GM12878 (cell line): ENCODE results near the gene DSTYK. TPM values are rescaled to one million over a fixed set of nuclear protein-coding genes. Genes with fewer than 3 reads are reported as not detected.

Source experiments
- BRCA1 ChIP-seq: IDR thresholded peaks from 2 replicates; pipeline ENCODE4 v1.6.1; 2011; ENCODE audit warnings: low read depth, low read length, improper control_type of control experiment
- CREM ChIP-seq: IDR thresholded peaks from 2 replicates; pipeline ENCODE4 v1.6.1; 2014; ENCODE audit warnings: antibody characterized with exemption, low read depth
- DPF2 ChIP-seq: fragments of 450-650 bp; IDR thresholded peaks from 2 replicates; pipeline ENCODE4 v1.6.1; 2017; ENCODE audit warnings: mild to moderate bottlenecking
- ETV6 ChIP-seq, 2 experiments: fragments of 450-650 bp in 1 of 2; IDR thresholded peaks in 1 of 2; conservative IDR thresholded peaks in 1 of 2; 2 replicates each; pipeline ENCODE4 v1.6.1; 2014; ENCODE audit warnings: antibody characterized with exemption in 1 of 2, borderline replicate concordance in 1 of 2, low read depth in 1 of 2, mild to moderate bottlenecking in 1 of 2, moderate library complexity in 1 of 2
- FOS ChIP-seq: IDR thresholded peaks from 3 replicates; pipeline ENCODE4 v1.6.1; 2011; ENCODE audit warnings: borderline replicate concordance; ENCODE audit not compliant: insufficient read length; ENCODE audit errors: extremely low read depth
- GATAD2B ChIP-seq: fragments of 450-650 bp; conservative IDR thresholded peaks from 2 replicates; pipeline ENCODE4 v1.6.1; 2017; ENCODE audit warnings: low read depth, mild to moderate bottlenecking, moderate library complexity
- HDAC2 ChIP-seq: fragments of 200-600 bp; sonication (generic); IDR thresholded peaks from 2 replicates; pipeline ENCODE4 v1.6.1; 2017
- IRF5 ChIP-seq: fragments of 450-650 bp; IDR thresholded peaks from 2 replicates; pipeline ENCODE4 v1.6.1; 2017; ENCODE audit warnings: borderline replicate concordance
- KDM1A ChIP-seq: fragments of 200-600 bp; sonication (generic); IDR thresholded peaks from 2 replicates; pipeline ENCODE4 v1.6.1; 2016; ENCODE audit warnings: borderline replicate concordance
- MXI1 ChIP-seq: fragments of 150-350 bp; IDR thresholded peaks from 2 replicates; pipeline ENCODE4 v1.6.1; 2011; ENCODE audit warnings: low read depth, mild to moderate bottlenecking, inconsistent platforms, low read length, improper control_type of control experiment
- NRF1 ChIP-seq: conservative IDR thresholded peaks from 2 replicates; pipeline ENCODE4 v1.6.1; 2011; ENCODE audit warnings: mild to moderate bottlenecking, low read depth, low read length, improper control_type of control experiment
- POU2F2 ChIP-seq: IDR thresholded peaks from 3 replicates; pipeline ENCODE4 v1.6.1; 2011; ENCODE audit warnings: low read depth, mild to moderate bottlenecking, low read length, borderline replicate concordance
- RAD21 ChIP-seq: IDR thresholded peaks from 2 replicates; pipeline ENCODE4 v1.6.1; 2011; ENCODE audit warnings: mild to moderate bottlenecking, low read depth, low read length, moderate library complexity; ENCODE audit not compliant: insufficient read depth
- RB1 ChIP-seq: fragments of 450-650 bp; formaldehyde crosslinking; IDR thresholded peaks from 2 replicates; pipeline ENCODE4 v1.6.1; 2017; ENCODE audit warnings: mild to moderate bottlenecking, borderline replicate concordance
- RCOR1 ChIP-seq: conservative IDR thresholded peaks from 2 replicates; pipeline ENCODE4 v1.6.1; 2012; ENCODE audit warnings: low read depth, low read length, improper control_type of control experiment
- RFX5 ChIP-seq: IDR thresholded peaks from 2 replicates; pipeline ENCODE4 v1.6.1; 2011; ENCODE audit warnings: low read depth, low read length, improper control_type of control experiment
- SKIL ChIP-seq: fragments of 450-650 bp; IDR thresholded peaks from 2 replicates; pipeline ENCODE4 v1.6.1; 2017; ENCODE audit warnings: mild to moderate bottlenecking, low read depth, inconsistent platforms; ENCODE audit not compliant: poor library complexity, severe bottlenecking
- SREBF2 ChIP-seq: IDR thresholded peaks from 2 replicates; pipeline ENCODE4 v1.6.1; 2012; ENCODE audit warnings: mild to moderate bottlenecking, low read length
- STAT1 ChIP-seq: fragments of 450-650 bp; conservative IDR thresholded peaks from 2 replicates; pipeline ENCODE4 v1.6.1; 2014; ENCODE audit warnings: antibody characterized with exemption, mild to moderate bottlenecking
- YY1 ChIP-seq: IDR thresholded peaks from 2 replicates; pipeline ENCODE4 v1.6.1; 2011; ENCODE audit warnings: low read depth, mild to moderate bottlenecking, low read length
- ZNF384 ChIP-seq: IDR thresholded peaks from 2 replicates; pipeline ENCODE4 v1.6.1; 2012; ENCODE audit warnings: low read depth, mild to moderate bottlenecking, low read length, improper control_type of control experiment, borderline replicate concordance
- ZNF622 ChIP-seq: fragments of 450-650 bp; IDR thresholded peaks from 2 replicates; pipeline ENCODE4 v1.6.1; 2017; ENCODE audit warnings: mild to moderate bottlenecking, inconsistent platforms
- polyA plus RNA-seq, 11 experiments: library from polyadenylated mRNA; depleted of rRNA in 4 of 11; unstranded in 6 of 11; stranded (reverse) in 5 of 11; fragments of >200 nt; fragmentation: Nextera tagmentation in 4 of 11; fragmentation: Illumina TruSeq in 1 of 11; extraction: Ambion mirVana in 4 of 11; extraction: Trizol in 1 of 11; gene quantifications; 1 replicate in 1 of 11; 2 replicates in 10 of 11; pipeline versions ENCODE4 v1.2.1 to v1.2.3, GENCODE V29; 2011 to 2016; ENCODE audit warnings: inconsistent platforms in 2 of 11, missing spikeins in 2 of 11, low read depth in 1 of 11
- total RNA-seq, 4 experiments: library from RNA; depleted of rRNA in 3 of 4; stranded (reverse); fragments of >200 nt in 3 of 4; fragmentation: Illumina TruSeq in 1 of 4; extraction: Trizol in 1 of 4; gene quantifications; 2 replicates each; pipeline versions ENCODE4 v1.2.1 to v1.2.3, GENCODE V29; 2013 to 2021
- TF ChIP-seq, protein P1 (sequence below): fragments of 450-650 bp; IDR thresholded peaks from 2 replicates; pipeline ENCODE4 v1.6.1; 2016; ENCODE audit warnings: mild to moderate bottlenecking
- TF ChIP-seq, protein P2 (sequence below): fragments of 450-650 bp; IDR thresholded peaks from 2 replicates; pipeline ENCODE4 v1.6.1; 2017; ENCODE audit warnings: mild to moderate bottlenecking
- TF ChIP-seq, protein P3 (sequence below): fragments of 450-650 bp; IDR thresholded peaks from 2 replicates; pipeline ENCODE4 v1.6.1; 2017; ENCODE audit warnings: low read depth, mild to moderate bottlenecking, moderate library complexity

Gene DSTYK
- total and polyA plus RNA-seq, 10 of the 15 experiments (the other 5 are each of a cell fraction or from before 2014, with no cell fraction given) = 2.7 to 5.5 (median 3.6) TPM

DNA sequence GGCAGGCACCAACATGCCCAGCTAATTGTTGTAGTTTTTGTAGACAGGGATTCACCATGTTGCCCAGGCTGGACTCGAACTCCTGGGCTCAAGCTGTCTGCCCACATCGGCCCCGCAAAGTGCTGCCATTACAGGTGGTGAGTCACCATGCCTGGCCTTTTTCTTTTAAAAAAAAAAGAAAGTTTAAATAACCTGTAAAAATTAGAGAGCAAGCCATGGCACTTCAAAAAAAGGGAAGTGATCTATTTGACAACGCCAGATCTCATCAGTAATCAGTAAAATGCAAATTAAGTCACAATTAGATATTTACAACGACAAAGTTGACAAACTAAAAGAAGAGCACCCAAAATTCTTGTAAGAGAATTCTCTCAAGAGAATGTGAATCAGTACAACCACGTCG is 86.8 kb downstream of the DSTYK start (continued):
- TF ChIP-seq FOS (no peak), IRF5 (no peak), GATAD2B (no peak), DPF2 (0 out of 2 replicates have a peak, but pooled peaks have one; percentile 36), SKIL (peak; percentile 42), RB1 (no peak), NRF1 (no peak), RAD21 (no peak), RFX5 (no peak), RCOR1 (0 out of 2 replicates have a peak, but pooled peaks have one; percentile 34), BRCA1 (no peak), YY1 (peak; percentile 80), KDM1A (no peak), SREBF2 (no peak), POU2F2 (0 out of 3 replicates have a peak, but pooled peaks have one; percentile 78), ZNF622 (no peak), MXI1 (no peak), HDAC2 (no peak), STAT1 (no peak), ZNF384 (peak; percentile 87), ETV6 (conservative IDR thresholded peaks at IDR 0.05 in 1 of 2, IDR thresholded peaks at IDR 0.05 in 1 of 2; ENCODE audit: borderline replicate concordance in 1 of 2, low read depth in 1 of 2) (no peak), CREM (no peak)
- TF ChIP-seq, protein P1, sequence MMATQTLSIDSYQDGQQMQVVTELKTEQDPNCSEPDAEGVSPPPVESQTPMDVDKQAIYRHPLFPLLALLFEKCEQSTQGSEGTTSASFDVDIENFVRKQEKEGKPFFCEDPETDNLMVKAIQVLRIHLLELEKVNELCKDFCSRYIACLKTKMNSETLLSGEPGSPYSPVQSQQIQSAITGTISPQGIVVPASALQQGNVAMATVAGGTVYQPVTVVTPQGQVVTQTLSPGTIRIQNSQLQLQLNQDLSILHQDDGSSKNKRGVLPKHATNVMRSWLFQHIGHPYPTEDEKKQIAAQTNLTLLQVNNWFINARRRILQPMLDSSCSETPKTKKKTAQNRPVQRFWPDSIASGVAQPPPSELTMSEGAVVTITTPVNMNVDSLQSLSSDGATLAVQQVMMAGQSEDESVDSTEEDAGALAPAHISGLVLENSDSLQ = peak; percentile 21; the same call in 1 of the 2 replicates
- TF ChIP-seq, protein P2, sequence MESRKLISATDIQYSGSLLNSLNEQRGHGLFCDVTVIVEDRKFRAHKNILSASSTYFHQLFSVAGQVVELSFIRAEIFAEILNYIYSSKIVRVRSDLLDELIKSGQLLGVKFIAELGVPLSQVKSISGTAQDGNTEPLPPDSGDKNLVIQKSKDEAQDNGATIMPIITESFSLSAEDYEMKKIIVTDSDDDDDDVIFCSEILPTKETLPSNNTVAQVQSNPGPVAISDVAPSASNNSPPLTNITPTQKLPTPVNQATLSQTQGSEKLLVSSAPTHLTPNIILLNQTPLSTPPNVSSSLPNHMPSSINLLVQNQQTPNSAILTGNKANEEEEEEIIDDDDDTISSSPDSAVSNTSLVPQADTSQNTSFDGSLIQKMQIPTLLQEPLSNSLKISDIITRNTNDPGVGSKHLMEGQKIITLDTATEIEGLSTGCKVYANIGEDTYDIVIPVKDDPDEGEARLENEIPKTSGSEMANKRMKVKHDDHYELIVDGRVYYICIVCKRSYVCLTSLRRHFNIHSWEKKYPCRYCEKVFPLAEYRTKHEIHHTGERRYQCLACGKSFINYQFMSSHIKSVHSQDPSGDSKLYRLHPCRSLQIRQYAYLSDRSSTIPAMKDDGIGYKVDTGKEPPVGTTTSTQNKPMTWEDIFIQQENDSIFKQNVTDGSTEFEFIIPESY = no peak
- TF ChIP-seq, protein P3, sequence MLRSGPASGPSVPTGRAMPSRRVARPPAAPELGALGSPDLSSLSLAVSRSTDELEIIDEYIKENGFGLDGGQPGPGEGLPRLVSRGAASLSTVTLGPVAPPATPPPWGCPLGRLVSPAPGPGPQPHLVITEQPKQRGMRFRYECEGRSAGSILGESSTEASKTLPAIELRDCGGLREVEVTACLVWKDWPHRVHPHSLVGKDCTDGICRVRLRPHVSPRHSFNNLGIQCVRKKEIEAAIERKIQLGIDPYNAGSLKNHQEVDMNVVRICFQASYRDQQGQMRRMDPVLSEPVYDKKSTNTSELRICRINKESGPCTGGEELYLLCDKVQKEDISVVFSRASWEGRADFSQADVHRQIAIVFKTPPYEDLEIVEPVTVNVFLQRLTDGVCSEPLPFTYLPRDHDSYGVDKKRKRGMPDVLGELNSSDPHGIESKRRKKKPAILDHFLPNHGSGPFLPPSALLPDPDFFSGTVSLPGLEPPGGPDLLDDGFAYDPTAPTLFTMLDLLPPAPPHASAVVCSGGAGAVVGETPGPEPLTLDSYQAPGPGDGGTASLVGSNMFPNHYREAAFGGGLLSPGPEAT = no peak; the same call in 1 of the 2 replicates
